ENCODE measurements around the gene ELMOD3.
"Not testable (repeated sequence)": the region's sequence is repeated elsewhere in the genome, so short reads cannot be mapped to it uniquely, and the experiment has no call there.

The ELMOD3 gene

GRCh38 chr2:85314884-85315242, 39.7 kb upstream of the ELMOD3 start:
- TF ChIP-seq ZFX (IDR thresholded peaks at IDR 0.05), result no peak
- no peak for TF ChIP-seq CTCF (conservative IDR thresholded peaks at IDR 0.05)
- no peak overlapping the region for H3K27ac ChIP-seq

- not testable (repeated sequence) for H3K27ac ChIP-seq
Observed at GRCh38 chr2:85315921-85316320, 38.6 kb upstream of the ELMOD3 start.

- no peak overlapping the region for H3K27ac ChIP-seq
Observed at GRCh38 chr2:85318222-85319074, 36.1 kb upstream of the ELMOD3 start.

GRCh38 chr2:85319796-85320195, 34.8 kb upstream of the ELMOD3 start:
- TF ChIP-seq CTCF (conservative IDR thresholded peaks at IDR 0.05) (no peak), ZFX (IDR thresholded peaks at IDR 0.05) (no peak)
- H3K27ac ChIP-seq, result no peak overlapping the region

More at GRCh38 chr2:85318222-85319074, 36.1 kb upstream of the ELMOD3 start:
- no peak for TF ChIP-seq CTCF (conservative IDR thresholded peaks at IDR 0.05)
- no peak for TF ChIP-seq ZFX (IDR thresholded peaks at IDR 0.05)

- no peak for TF ChIP-seq ZFX (IDR thresholded peaks at IDR 0.05)
- no peak for TF ChIP-seq CTCF (conservative IDR thresholded peaks at IDR 0.05)
Observed at GRCh38 chr2:85323351-85323987, 31.1 kb upstream of the ELMOD3 start.

GRCh38 chr2:85323988-85324367, 30.6 kb upstream of the ELMOD3 start:
- not testable (repeated sequence) for H3K27ac ChIP-seq

More at GRCh38 chr2:85323351-85323987, 31.1 kb upstream of the ELMOD3 start:
- no peak overlapping the region for H3K27ac ChIP-seq

GRCh38 chr2:85324639-85325465, 29.7 kb upstream of the ELMOD3 start:
- H3K27ac ChIP-seq, result no peak overlapping the region
- no peak for TF ChIP-seq ZFX (IDR thresholded peaks at IDR 0.05)
- TF ChIP-seq CTCF (conservative IDR thresholded peaks at IDR 0.05), result no peak

- no peak overlapping the region for H3K27ac ChIP-seq
Observed at GRCh38 chr2:85325466-85325811, 29.1 kb upstream of the ELMOD3 start.

More at GRCh38 chr2:85325466-85325811, 29.1 kb upstream of the ELMOD3 start:
- TF ChIP-seq ZFX (IDR thresholded peaks at IDR 0.05) (no peak), CTCF (conservative IDR thresholded peaks at IDR 0.05) (no peak)
